ENCODE data around the gene GATAD2B.

GATAD2B gene

DNA sequence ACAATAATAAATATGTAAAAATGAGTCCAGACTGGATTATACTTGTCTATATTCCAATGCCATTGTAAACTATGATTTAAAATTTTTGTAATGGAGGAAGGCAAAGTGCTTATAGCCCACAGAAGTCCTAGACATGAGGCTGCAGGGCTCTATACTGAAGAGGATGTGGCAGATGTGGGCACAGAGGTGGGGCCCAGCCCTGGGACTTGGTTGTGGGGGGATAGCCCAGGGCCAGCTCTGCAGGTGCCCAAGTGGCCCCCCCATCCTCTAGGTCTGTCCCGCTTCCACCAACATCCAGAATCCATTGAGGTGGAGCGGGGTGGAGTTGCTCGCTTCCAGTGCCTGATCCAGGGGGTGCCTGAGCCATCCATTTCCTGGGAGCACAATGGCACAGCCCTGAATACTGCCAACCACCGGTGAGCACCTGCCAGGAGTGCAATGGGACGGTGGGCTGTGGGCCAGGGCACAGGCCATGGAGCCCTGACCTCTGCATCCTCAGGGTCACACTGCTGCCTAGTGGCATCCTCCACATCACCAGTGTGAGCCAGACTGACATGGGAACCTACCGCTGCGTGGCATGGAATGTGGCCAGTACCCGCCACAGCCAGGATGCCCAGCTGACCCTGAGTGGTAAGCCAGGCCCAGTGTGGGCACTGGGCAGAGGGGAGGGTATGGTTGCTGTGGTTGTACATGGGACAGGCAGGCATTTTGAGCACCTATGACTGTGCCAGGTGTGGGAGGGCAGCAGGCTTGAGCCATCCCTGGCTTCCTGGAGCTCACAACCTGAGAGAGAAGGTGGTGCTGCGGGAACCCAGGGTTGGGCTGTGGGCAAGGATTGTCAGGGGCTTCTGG is 126.6 kb downstream of the GATAD2B start:
- ChIA-PET POLR2A (ENCODE audit: low non-redundant PET) (no interaction called here), CTCF (interaction anchor here (0.6 to 2.1 kb wide), 6 partner anchors 21 to 300 kb away, joined by 3 to 18 read pairs (median 6); partner anchors contain the start of genes DENND4B, GATAD2B and RAB13)
- no peak for DNase-seq (ENCODE audit: low spot score)
- TF ChIP-seq, protein P1, sequence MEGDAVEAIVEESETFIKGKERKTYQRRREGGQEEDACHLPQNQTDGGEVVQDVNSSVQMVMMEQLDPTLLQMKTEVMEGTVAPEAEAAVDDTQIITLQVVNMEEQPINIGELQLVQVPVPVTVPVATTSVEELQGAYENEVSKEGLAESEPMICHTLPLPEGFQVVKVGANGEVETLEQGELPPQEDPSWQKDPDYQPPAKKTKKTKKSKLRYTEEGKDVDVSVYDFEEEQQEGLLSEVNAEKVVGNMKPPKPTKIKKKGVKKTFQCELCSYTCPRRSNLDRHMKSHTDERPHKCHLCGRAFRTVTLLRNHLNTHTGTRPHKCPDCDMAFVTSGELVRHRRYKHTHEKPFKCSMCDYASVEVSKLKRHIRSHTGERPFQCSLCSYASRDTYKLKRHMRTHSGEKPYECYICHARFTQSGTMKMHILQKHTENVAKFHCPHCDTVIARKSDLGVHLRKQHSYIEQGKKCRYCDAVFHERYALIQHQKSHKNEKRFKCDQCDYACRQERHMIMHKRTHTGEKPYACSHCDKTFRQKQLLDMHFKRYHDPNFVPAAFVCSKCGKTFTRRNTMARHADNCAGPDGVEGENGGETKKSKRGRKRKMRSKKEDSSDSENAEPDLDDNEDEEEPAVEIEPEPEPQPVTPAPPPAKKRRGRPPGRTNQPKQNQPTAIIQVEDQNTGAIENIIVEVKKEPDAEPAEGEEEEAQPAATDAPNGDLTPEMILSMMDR (conservative IDR thresholded peaks at IDR 0.05; ENCODE audit: low read depth): no peak
- H3K27ac ChIP-seq: no peak overlapping the region

DNA sequence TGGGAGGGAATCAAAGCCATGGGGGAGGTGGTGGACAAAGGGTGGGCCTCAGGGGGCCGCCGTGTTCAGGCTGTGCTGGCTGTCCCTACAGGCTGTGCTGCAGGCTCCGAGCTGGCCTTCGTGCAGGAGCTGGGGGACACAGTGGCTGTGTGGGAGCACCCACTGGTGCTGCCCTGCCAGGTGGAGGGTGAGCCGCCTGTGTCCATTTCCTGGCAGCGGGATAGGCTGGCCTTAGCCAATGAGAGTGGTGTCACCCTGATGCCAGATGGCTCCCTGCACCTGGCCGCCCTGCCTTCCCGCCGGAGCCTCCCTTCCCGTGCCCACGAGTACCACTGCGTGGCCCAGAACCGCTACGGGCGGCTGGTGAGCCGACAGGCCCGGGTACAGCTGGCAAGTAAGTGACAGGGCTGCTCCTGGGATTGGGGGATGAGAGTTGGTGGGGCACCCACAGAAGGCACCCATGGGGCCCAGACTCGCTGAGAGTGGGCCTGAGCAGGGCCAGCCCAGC is 127.4 kb downstream of the GATAD2B start:
- ChIA-PET CTCF (no interaction called here), POLR2A (ENCODE audit: low non-redundant PET) (no interaction called here)
- TF ChIP-seq, protein P1 (conservative IDR thresholded peaks at IDR 0.05; ENCODE audit: low read depth): no peak
- no peak for DNase-seq (ENCODE audit: low spot score)
- H3K27ac ChIP-seq: no peak overlapping the region

DNA sequence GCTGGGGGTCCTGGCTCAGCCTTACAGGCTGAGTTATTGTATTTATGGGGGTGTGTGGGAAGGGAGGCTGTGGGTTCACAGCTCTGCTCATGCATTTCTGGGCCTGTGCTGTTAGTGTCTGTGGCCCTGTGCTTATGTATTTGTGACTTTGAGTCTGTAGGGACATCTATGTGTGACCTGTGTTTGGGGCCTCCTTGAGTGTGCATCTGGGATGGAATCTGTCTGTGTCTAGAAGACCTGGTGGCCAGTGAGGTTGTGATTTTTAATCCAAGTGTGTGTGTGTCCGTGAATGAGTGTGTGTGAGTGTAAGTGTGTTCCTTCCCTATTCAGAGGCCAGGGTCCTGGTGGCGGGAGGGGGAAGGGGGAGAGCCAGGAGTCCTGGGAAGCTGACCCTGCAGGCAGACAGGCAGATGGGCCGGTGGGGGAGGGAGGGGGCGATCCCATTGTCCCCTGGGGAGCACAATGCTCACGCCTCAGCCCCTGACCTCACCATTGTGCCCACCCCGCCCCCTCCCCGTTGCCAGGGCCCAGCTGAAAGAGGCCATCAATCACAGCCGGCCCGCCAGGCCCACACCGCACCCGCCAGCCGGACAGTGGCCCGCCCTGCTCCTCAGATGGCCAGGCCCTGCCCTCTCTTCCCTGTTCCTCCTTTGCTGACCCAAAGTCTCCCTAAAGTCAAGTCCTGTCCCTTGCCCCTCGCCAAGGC is 128.0 kb downstream of the GATAD2B start:
- DNase-seq (ENCODE audit: low spot score): no peak
- ChIA-PET CTCF (interaction anchor here (0.6 kb wide), 1 partner anchor 1399 kb away, joined by 3 read pairs; no protein-coding TSS in a partner anchor), POLR2A (ENCODE audit: low non-redundant PET) (no interaction called here)
- H3K27ac ChIP-seq: no peak overlapping the region
- TF ChIP-seq, protein P1 (conservative IDR thresholded peaks at IDR 0.05; ENCODE audit: low read depth): no peak

DNA sequence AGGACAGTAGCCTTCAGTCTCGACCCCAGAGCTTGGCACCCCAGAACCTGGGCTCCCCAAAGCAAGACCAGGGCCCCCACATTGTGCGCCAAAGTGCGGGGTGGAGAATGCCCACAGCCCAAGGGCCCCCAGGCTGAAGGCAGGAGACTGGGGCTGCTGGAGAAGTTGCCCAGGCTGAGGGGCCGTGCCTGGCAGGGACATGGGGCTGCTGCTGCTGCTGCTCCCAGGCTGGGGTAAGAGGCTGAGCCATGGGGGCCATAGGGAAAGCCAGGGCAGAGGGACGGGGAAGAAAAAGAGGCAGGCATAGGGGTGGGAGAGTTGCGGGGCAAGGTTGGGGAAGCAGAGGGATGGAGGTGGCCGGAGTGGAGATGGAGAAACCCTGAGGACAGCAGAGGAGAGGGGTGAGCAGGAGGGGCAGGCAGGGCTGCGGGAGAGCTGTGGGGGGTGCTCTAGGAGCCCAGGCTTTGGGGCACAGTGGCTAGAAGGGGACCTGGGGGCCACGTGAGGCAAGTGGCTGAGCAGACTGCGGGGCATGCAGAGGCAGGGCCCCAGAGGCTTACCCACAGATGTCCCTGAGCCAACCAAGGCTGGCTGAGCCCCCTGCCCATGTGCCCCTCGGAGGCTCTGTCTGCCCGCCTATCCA is 128.7 kb downstream of the GATAD2B start:
- CTCF ChIA-PET: interaction anchor here (0.6 kb wide), 1 partner anchor 193 kb away, joined by 3 read pairs; no protein-coding TSS in a partner anchor
- POLR2A ChIA-PET (ENCODE audit: low non-redundant PET): no interaction called here
- TF ChIP-seq, protein P1 (conservative IDR thresholded peaks at IDR 0.05; ENCODE audit: low read depth): no peak
- DNase-seq (ENCODE audit: low spot score): no peak
- H3K27ac ChIP-seq: no peak overlapping the region

DNA sequence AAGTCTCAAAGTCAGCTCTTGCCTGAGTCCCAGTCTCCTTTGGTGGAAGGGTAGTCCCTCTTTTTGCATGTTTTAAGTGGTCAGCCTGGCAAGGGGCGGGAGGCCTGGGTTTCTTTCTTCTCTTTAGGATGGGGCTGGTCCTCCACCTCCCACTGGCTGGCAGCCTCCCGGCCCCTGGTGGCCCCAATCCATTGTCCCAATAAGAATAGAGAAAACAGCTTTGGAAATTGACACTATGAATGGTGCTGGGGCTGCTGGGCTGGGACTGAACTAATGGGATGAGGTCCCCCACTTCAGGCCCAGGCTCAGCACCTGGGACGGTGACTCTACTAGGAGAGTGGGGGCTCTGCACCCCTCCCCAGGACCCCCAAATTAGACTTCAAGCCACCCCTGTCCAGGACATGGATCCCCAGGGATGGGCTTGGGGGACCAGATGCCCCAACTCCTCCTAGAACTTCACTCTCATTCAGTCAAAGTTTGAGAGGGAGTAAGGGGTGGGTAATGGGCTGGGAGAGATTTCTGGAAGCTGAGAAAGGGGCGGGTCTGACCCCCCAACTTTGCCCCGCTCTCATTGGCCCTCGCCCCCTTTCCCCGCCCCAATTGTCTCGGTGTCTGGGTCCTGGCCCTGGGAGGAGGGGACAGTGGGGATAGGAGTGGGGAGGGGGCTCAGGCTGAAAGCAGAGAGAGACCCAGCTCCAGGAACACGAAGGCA is 129.4 kb downstream of the GATAD2B start:
- no peak overlapping the region for H3K27ac ChIP-seq
- TF ChIP-seq, protein P1 (conservative IDR thresholded peaks at IDR 0.05; ENCODE audit: low read depth): no peak
- DNase-seq (ENCODE audit: low spot score): no peak
- ChIA-PET POLR2A (ENCODE audit: low non-redundant PET) (no interaction called here), CTCF (interaction anchor here (0.6 kb wide), 1 partner anchor 193 kb away, joined by 3 read pairs; no protein-coding TSS in a partner anchor)

Measured in RWPE1 (cell line).